GM10266 (cell line): ENCODE results near the gene NF1.
"Not testable (repeated sequence)": the region's sequence is repeated elsewhere in the genome, so short reads cannot be mapped to it uniquely, and the experiment has no call there.

Experiments
- DNase-seq: peaks from one replicate; pipeline ENCODE4 v3.0.0; 2012; ENCODE audit errors: extremely low spot score
- CTCF ChIP-seq: IDR thresholded peaks from 2 replicates; pipeline ENCODE4 v1.5.1; 2012; ENCODE audit warnings: mild to moderate bottlenecking, low read depth; ENCODE audit not compliant: control insufficient read depth, insufficient read depth; ENCODE audit errors: missing control alignments

Gene NF1

GRCh38 chr17:31094600-31095235, at the start of gene NF1:
NF1 (plus strand) TSS chr17:31094977; CDS start chr17:31095310, 333 bp downstream.
- peak; percentile 98 for DNase-seq
- TF ChIP-seq CTCF: no peak

- DNase-seq: not testable (repeated sequence)
These were observed 47.8 kb upstream of the NF1 start for GRCh38 chr17:31046856-31047425.

- TF ChIP-seq CTCF: no peak
- no peak for DNase-seq
These were observed 46.6 kb upstream of the NF1 start for GRCh38 chr17:31048142-31048541.

GRCh38 chr17:31048780-31049179, 46.0 kb upstream of the NF1 start:
- TF ChIP-seq CTCF: no peak
- no peak for DNase-seq

- no peak for TF ChIP-seq CTCF
- no peak for DNase-seq
These were observed 43.8 kb upstream of the NF1 start for GRCh38 chr17:31050948-31051347.

- DNase-seq: no peak
- no peak for TF ChIP-seq CTCF
These were observed 43.3 kb upstream of the NF1 start for GRCh38 chr17:31051506-31051905.

GRCh38 chr17:31052187-31052889, 42.4 kb upstream of the NF1 start:
- no peak for TF ChIP-seq CTCF
- DNase-seq: no peak
